Measurements from ENCODE around the gene C1QTNF6. TPM values are rescaled to one million over a fixed set of nuclear protein-coding genes. Genes with fewer than 3 reads are reported as not detected.
A peak's percentile ranks its signal among the peaks of the same experiment; 100 is the strongest.

The C1QTNF6 gene
- total RNA-seq, 1 donor from 2014 or later, result 6.1 TPM

GRCh38 chr22:37224757-37225420 is 36.8 kb upstream of the C1QTNF6 start:
- DNase-seq, result no peak
- peaks cover 14% of the 10 kb centered on the region for H3K4me1 ChIP-seq
- intact Hi-C loops (cut with DNase I), result no loop called here
- no peak overlapping the region for H3K4me3 ChIP-seq
- no peaks in the 10 kb centered on the region for H3K36me3 ChIP-seq
- no peaks in the 10 kb centered on the region for H3K9me3 ChIP-seq
- no peaks in the 10 kb centered on the region for H3K27me3 ChIP-seq
- no peak overlapping the region for H3K27ac ChIP-seq
- no peak for TF ChIP-seq CTCF (IDR thresholded peaks at IDR 0.05)
- ATAC-seq, result no peak

GRCh38 chr22:37223965-37224551 is 36.0 kb upstream of the C1QTNF6 start:
- peaks cover 5% of the 10 kb centered on the region for H3K4me1 ChIP-seq
- no peak overlapping the region for H3K27ac ChIP-seq
- H3K36me3 ChIP-seq, result no peaks in the 10 kb centered on the region
- intact Hi-C loops (cut with DNase I), result no loop called here
- TF ChIP-seq CTCF (IDR thresholded peaks at IDR 0.05), result no peak
- ATAC-seq (no peak), DNase-seq (no peak)
- no peak overlapping the region for H3K4me3 ChIP-seq
- peaks cover 5% of the 10 kb centered on the region for H3K27me3 ChIP-seq
- no peaks in the 10 kb centered on the region for H3K9me3 ChIP-seq

GRCh38 chr22:37222440-37222971 is 34.5 kb upstream of the C1QTNF6 start:
- Histone ChIP-seq H3K27me3 (peaks cover 5% of the 10 kb centered on the region), H3K9me3 (no peaks in the 10 kb centered on the region), H3K4me1 (no peaks in the 10 kb centered on the region), H3K4me3 (no peak overlapping the region), H3K36me3 (no peaks in the 10 kb centered on the region), H3K27ac (peak overlapping the region; percentile 30)
- no peak for ATAC-seq
- DNase-seq, result no peak
- intact Hi-C loops (cut with DNase I), result no loop called here
- no peak for TF ChIP-seq CTCF (IDR thresholded peaks at IDR 0.05)

GRCh38 chr22:37221424-37222333 is 33.6 kb upstream of the C1QTNF6 start:
- no peaks in the 10 kb centered on the region for H3K4me1 ChIP-seq
- H3K9me3 ChIP-seq, result no peaks in the 10 kb centered on the region
- TF ChIP-seq CTCF (IDR thresholded peaks at IDR 0.05), result no peak
- no peaks in the 10 kb centered on the region for H3K36me3 ChIP-seq
- H3K27me3 ChIP-seq, result peaks cover 5% of the 10 kb centered on the region
- intact Hi-C loops (cut with DNase I), result no loop called here
- H3K4me3 ChIP-seq, result no peak overlapping the region
- DNase-seq, result no peak
- peak overlapping the region; percentile 30 for H3K27ac ChIP-seq
- no peak for ATAC-seq

GRCh38 chr22:37220543-37220981 is 32.5 kb upstream of the C1QTNF6 start:
- H3K27me3 ChIP-seq, result peaks cover 5% of the 10 kb centered on the region
- no peak overlapping the region for H3K4me3 ChIP-seq
- H3K4me1 ChIP-seq, result no peaks in the 10 kb centered on the region
- intact Hi-C loops (cut with DNase I), result no loop called here
- ATAC-seq (no peak), DNase-seq (no peak)
- TF ChIP-seq CTCF (IDR thresholded peaks at IDR 0.05), result no peak
- no peaks in the 10 kb centered on the region for H3K36me3 ChIP-seq
- no peak overlapping the region for H3K27ac ChIP-seq
- no peaks in the 10 kb centered on the region for H3K9me3 ChIP-seq

All from upper lobe of right lung (tissue), 1 donor.